ENCODE measurements around the gene OR2AT4. TPM values are rescaled to one million over a fixed set of nuclear protein-coding genes. Genes with fewer than 3 reads are reported as not detected.

The OR2AT4 gene
- total RNA-seq, 1 donor from 2014 or later: not detected

DNA sequence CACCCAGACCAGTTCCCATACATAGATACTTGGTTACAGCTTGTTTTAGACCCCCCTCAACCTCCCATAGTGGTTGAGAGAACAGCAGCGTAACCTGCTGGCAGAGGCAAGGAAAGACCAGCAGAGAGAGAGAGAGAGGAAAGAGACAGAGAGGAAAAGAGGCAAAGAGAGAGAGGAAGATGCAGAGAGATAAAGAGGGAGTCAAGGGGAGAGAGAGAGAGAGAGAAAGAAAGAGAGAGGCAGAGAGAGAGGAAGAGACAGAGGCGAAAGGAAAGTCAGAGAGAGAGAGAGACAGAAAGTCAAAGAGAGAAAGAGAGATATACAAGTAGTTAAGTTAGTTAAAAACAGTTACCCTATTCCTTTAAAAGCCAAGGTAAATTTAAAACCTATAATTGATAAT is 55.4 kb downstream of the OR2AT4 start:
- H3K4me1 Mint-ChIP-seq (ENCODE audit: low read depth): no peaks in the 10 kb centered on the region
- no peak overlapping the region for H3K4me3 Mint-ChIP-seq (ENCODE audit: low read depth)
- H3K27ac Mint-ChIP-seq: no peak overlapping the region
- peaks cover 3% of the 10 kb centered on the region for H3K36me3 Mint-ChIP-seq (ENCODE audit: insufficient read depth)
- TF ChIP-seq CTCF (IDR thresholded peaks at IDR 0.05; ENCODE audit: unreplicated experiment): no peak
- H3K27me3 Mint-ChIP-seq: no peaks in the 10 kb centered on the region
- DNase-seq (ENCODE audit: low spot score, unreplicated experiment): no peak
- H3K9me3 Mint-ChIP-seq (ENCODE audit: low read depth): peaks cover 16% of the 10 kb centered on the region

DNA sequence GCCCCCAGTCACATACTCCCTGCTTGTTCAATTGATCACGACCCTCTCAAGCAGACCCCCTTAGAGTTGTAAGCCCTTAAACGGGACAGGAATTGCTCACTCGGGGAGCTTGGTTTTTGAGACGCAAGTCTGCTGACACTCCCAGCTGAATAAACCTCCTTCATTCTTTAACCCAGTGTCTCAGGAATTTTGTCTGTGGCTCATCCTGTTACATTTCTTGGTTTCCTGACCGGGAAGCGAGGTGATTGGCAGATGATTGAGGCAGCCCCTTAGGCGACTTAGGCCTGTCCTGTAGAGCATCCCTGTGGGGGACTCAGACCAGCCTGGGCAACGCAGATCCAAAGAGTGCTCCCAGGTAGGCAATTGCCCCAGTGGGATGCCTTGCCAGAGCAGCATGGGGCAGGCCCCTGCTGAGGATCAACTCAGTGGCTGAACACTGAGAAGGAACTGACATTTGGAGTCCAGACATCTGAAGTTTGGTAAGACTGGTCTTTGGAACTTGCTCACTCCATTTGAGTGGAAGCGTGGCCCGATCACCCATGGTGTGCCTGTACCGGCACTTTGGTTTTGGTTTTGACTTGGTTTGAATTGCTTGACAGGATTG is 56.4 kb downstream of the OR2AT4 start:
- no peak for TF ChIP-seq CTCF (IDR thresholded peaks at IDR 0.05; ENCODE audit: unreplicated experiment)
- Mint-ChIP-seq H3K27me3 (no peaks in the 10 kb centered on the region), H3K9me3 (ENCODE audit: low read depth) (peaks cover 16% of the 10 kb centered on the region), H3K4me1 (ENCODE audit: low read depth) (no peaks in the 10 kb centered on the region), H3K36me3 (ENCODE audit: insufficient read depth) (peaks cover 3% of the 10 kb centered on the region), H3K4me3 (ENCODE audit: low read depth) (no peak overlapping the region), H3K27ac (no peak overlapping the region)
- no peak for DNase-seq (ENCODE audit: low spot score, unreplicated experiment)

DNA sequence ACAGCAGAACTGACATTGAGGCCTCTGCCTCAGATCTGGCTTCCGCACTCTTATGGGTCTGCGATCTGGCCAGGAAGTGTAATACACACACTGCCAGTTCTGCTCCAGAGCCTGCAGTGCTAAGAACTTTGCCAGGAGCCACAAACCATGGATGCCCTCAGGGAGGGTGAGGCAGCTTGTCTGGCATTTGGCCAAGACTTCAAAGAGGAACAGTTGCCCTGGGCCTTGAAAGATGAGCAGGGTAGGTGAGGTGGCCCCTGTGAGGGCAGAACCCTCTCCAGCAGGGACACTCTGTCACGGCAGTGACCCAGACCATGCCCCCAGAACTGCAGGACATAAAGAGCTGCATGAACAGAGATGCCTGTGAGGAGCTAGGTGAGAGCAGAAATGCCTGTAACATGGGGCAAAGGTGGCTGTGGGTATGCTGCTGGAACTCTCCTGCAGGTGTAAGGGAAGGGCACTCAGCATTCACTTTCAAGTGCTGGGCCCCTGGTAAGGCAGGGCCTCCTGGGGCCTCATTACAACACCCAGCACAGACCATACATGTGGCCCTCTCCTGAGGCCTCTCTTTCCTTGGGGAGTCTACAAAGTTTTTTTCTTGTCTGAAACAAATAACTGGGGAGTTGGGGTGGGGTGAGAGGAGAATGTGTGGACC is 60.6 kb downstream of the OR2AT4 start:
- TF ChIP-seq CTCF (IDR thresholded peaks at IDR 0.05; ENCODE audit: unreplicated experiment): no peak
- Mint-ChIP-seq H3K4me1 (ENCODE audit: low read depth) (no peaks in the 10 kb centered on the region), H3K4me3 (ENCODE audit: low read depth) (no peak overlapping the region), H3K36me3 (ENCODE audit: insufficient read depth) (peaks cover 2% of the 10 kb centered on the region), H3K27ac (no peak overlapping the region), H3K9me3 (ENCODE audit: low read depth) (peaks cover 12% of the 10 kb centered on the region), H3K27me3 (no peaks in the 10 kb centered on the region)
- no peak for DNase-seq (ENCODE audit: low spot score, unreplicated experiment)

DNA sequence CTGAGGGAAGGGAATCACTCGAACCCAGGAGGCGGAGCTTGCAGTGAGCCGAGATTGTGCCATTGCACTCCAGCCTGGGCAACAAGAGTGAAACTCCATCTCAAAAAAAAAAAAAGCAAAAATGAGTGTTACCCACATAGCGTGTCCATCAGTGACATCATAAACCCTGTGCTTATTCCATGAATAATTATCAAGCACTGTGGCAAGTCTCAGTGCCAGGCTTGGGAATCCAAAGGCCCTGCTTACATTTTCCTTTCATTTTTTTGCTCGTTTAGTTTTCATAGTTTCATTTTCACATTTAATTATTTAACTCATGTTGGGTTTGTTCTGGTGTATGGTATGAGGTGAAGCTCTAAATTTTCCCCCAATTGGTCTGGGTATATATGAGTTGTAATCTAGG is 61.4 kb downstream of the OR2AT4 start:
- Mint-ChIP-seq H3K27ac (no peak overlapping the region), H3K9me3 (ENCODE audit: low read depth) (peaks cover 6% of the 10 kb centered on the region), H3K27me3 (no peaks in the 10 kb centered on the region), H3K4me3 (ENCODE audit: low read depth) (no peak overlapping the region), H3K36me3 (ENCODE audit: insufficient read depth) (no peaks in the 10 kb centered on the region), H3K4me1 (ENCODE audit: low read depth) (no peaks in the 10 kb centered on the region)
- no peak for TF ChIP-seq CTCF (IDR thresholded peaks at IDR 0.05; ENCODE audit: unreplicated experiment)
- no peak for DNase-seq (ENCODE audit: low spot score, unreplicated experiment)

- no peaks in the 10 kb centered on the region for H3K27me3 Mint-ChIP-seq
- no peak overlapping the region for H3K4me3 Mint-ChIP-seq (ENCODE audit: low read depth)
- no peaks in the 10 kb centered on the region for H3K36me3 Mint-ChIP-seq (ENCODE audit: insufficient read depth)
- H3K9me3 Mint-ChIP-seq (ENCODE audit: low read depth): no peaks in the 10 kb centered on the region
- no peak for TF ChIP-seq CTCF (IDR thresholded peaks at IDR 0.05; ENCODE audit: unreplicated experiment)
- H3K4me1 Mint-ChIP-seq (ENCODE audit: low read depth): no peaks in the 10 kb centered on the region
- H3K27ac Mint-ChIP-seq: no peak overlapping the region
- no peak for DNase-seq (ENCODE audit: low spot score, unreplicated experiment)
Observed at GRCh38 chr11:75033916-75034315, 62.8 kb downstream of the OR2AT4 start.
